PC-9 (cell line): ENCODE results near the gene ANXA1.

ENCODE experiments used
- CTCF ChIP-seq: fragments of 200-600 bp; sonication (generic); conservative IDR thresholded peaks from 2 replicates; pipeline ENCODE4 v1.6.1; 2017; ENCODE audit warnings: mixed run types, antibody characterized with exemption, mild to moderate bottlenecking, moderate library complexity
- EZH2 ChIP-seq: fragments of 200-600 bp; sonication (generic); IDR thresholded peaks from 2 replicates; pipeline ENCODE4 v1.8.0; 2017; ENCODE audit warnings: antibody characterized with exemption, low read depth

DNA sequence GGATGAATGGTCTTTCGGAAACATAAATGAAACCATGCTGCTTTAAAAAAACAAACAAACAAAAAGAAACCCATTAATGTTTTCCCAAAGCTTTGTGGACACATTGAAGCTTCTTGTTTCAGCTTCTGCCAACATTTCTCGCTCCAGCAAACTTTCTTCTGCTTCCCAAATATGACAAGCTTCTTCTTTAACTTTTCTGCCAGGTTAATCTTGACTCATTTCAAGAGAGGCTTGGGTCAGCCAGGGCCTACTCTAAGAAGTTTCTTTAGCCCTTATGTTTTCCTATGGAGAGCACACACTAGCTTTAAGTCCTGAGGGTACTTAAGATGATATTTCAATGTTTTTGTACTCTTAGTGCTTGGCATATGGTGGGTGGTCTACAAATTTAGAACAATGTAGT, 6.1 kb downstream of the ANXA1 start:
- no peak for TF ChIP-seq CTCF
- no peak for TF ChIP-seq EZH2
